ENCODE measurements around the gene PDZD7.

The PDZD7 gene

GRCh38 chr10:100996678-100997359, 34.1 kb downstream of the PDZD7 start (continued):
- TF ChIP-seq PRDM10 (tag by site-specific recombination; IDR thresholded peaks at IDR 0.05) (peak; percentile 78), ZNF133 (tag by site-specific recombination; IDR thresholded peaks at IDR 0.05) (no peak), ZNF433 (tag by site-specific recombination; IDR thresholded peaks at IDR 0.05; ENCODE audit: low read depth) (no peak), ZNF776 (tag by site-specific recombination; IDR thresholded peaks at IDR 0.05; ENCODE audit: borderline replicate concordance) (no peak), ZNF175 (tag by site-specific recombination; IDR thresholded peaks at IDR 0.05) (no peak), HOXC10 (CRISPR knock-in tag; IDR thresholded peaks at IDR 0.05) (0 out of 2 replicates have a peak, but pooled peaks have one; percentile 45), ZBTB7A (tag by site-specific recombination; IDR thresholded peaks at IDR 0.05; ENCODE audit: low read depth) (peak; percentile 36; the same call in 1 of the 2 replicates), ZNF350 (tag by site-specific recombination; IDR thresholded peaks at IDR 0.05) (no peak), PBX3 (CRISPR knock-in tag; IDR thresholded peaks at IDR 0.05) (0 out of 2 replicates have a peak, but pooled peaks have one; percentile 21), ZNF596 (tag by site-specific recombination; IDR thresholded peaks at IDR 0.05) (no peak), ZNF140 (tag by site-specific recombination; IDR thresholded peaks at IDR 0.05) (no peak), ZEB2 (tag by site-specific recombination; IDR thresholded peaks at IDR 0.05) (no peak), ZNF792 (tag by site-specific recombination; IDR thresholded peaks at IDR 0.05) (no peak), ZNF76 (tag by site-specific recombination; IDR thresholded peaks at IDR 0.05; ENCODE audit: borderline replicate concordance, low read depth) (no peak; the same call in 1 of the 2 replicates), ZNF488 (tag by site-specific recombination; IDR thresholded peaks at IDR 0.05) (no peak), ZNF248 (tag by site-specific recombination; IDR thresholded peaks at IDR 0.05) (no peak), ZNF626 (tag by site-specific recombination; IDR thresholded peaks at IDR 0.05) (no peak), ZSCAN4 (tag by site-specific recombination; IDR thresholded peaks at IDR 0.05) (no peak)

GRCh38 chr10:100995181-100995580, 35.7 kb downstream of the PDZD7 start:
- Histone ChIP-seq H3K4me3 (ENCODE audit: low read depth, low read length) (no peak overlapping the region), H3K27ac (ENCODE audit: extremely low read depth, low read depth, low read length) (no peak overlapping the region), H3K4me1 (ENCODE audit: control insufficient read depth, insufficient read depth, low read length) (peaks cover 6% of the 10 kb centered on the region), H3K9me3 (ENCODE audit: control insufficient read depth, insufficient read depth, low read depth, low read length) (no peaks in the 10 kb centered on the region), H3K36me3 (ENCODE audit: control insufficient read depth in 2 of 2, insufficient read depth in 1 of 2, low read length in 2 of 2) (peaks cover 13 to 38% of the 10 kb centered on the region in 2 experiments)
- CTCF ChIA-PET: interaction anchor here (0.6 to 16.6 kb wide), 7 partner anchors 14 to 198 kb away, joined by 3 to 274 read pairs (median 5); no protein-coding TSS in a partner anchor
- POLR2A ChIA-PET: interaction anchor here (0.6 kb wide), 1 partner anchor 10 kb away, joined by 3 read pairs; no protein-coding TSS in a partner anchor
- TF ChIP-seq ZNF692 (tag by site-specific recombination; IDR thresholded peaks at IDR 0.05) (no peak), CTCF (tag by site-specific recombination; IDR thresholded peaks at IDR 0.05) (no peak), ZNF513 (tag by site-specific recombination; IDR thresholded peaks at IDR 0.05) (no peak), IKZF3 (tag by site-specific recombination; IDR thresholded peaks at IDR 0.05) (no peak), GLI2 (tag by site-specific recombination; IDR thresholded peaks at IDR 0.05; ENCODE audit: borderline replicate concordance, low read depth) (no peak), SETDB1 (IDR thresholded peaks at IDR 0.05; ENCODE audit: insufficient read length, low read length) (no peak)
